ENCODE results near the gene CAPN10.

CAPN10 gene

GRCh38 chr2:240615820-240616547 lies 29.4 kb downstream of the CAPN10 start:
- TF ChIP-seq NFIC (IDR thresholded peaks at IDR 0.05) = no peak; the same call in 1 of the 2 replicates
- TF ChIP-seq CEBPB (IDR thresholded peaks at IDR 0.05) = no peak
- no peak for TF ChIP-seq TEAD4 (IDR thresholded peaks at IDR 0.05)
- TF ChIP-seq MAX (IDR thresholded peaks at IDR 0.05) = no peak
- TF ChIP-seq FOXM1 (IDR thresholded peaks at IDR 0.05; ENCODE audit: borderline replicate concordance, low read depth) = no peak
- TF ChIP-seq USF1 (IDR thresholded peaks at IDR 0.05) = no peak
- no peak for TF ChIP-seq ZBTB7A (IDR thresholded peaks at IDR 0.05; ENCODE audit: low read depth)
- no peak for TF ChIP-seq EGR1 (IDR thresholded peaks at IDR 0.05)
- TF ChIP-seq YY1 (IDR thresholded peaks at IDR 0.05; ENCODE audit: low read depth) = no peak
- TF ChIP-seq TAF1 (IDR thresholded peaks at IDR 0.05; ENCODE audit: low read depth) = no peak
- no peak for TF ChIP-seq RAD21 (IDR thresholded peaks at IDR 0.05; ENCODE audit: low read depth)
- no peak for TF ChIP-seq EP300 (IDR thresholded peaks at IDR 0.05; ENCODE audit: borderline replicate concordance)
- TF ChIP-seq CREB1 (IDR thresholded peaks at IDR 0.05; ENCODE audit: low read depth) = no peak
- TF ChIP-seq TCF12 (IDR thresholded peaks at IDR 0.05; ENCODE audit: low read depth) = no peak
- TF ChIP-seq REST (IDR thresholded peaks at IDR 0.05; ENCODE audit: low read depth) = no peak

- TF ChIP-seq USF1 (IDR thresholded peaks at IDR 0.05) (no peak), TCF12 (IDR thresholded peaks at IDR 0.05; ENCODE audit: low read depth) (no peak), ZBTB7A (IDR thresholded peaks at IDR 0.05; ENCODE audit: low read depth) (no peak), EGR1 (IDR thresholded peaks at IDR 0.05) (no peak), TAF1 (IDR thresholded peaks at IDR 0.05; ENCODE audit: low read depth) (no peak), RAD21 (IDR thresholded peaks at IDR 0.05; ENCODE audit: low read depth) (no peak), TEAD4 (IDR thresholded peaks at IDR 0.05) (no peak), EP300 (IDR thresholded peaks at IDR 0.05; ENCODE audit: borderline replicate concordance) (no peak), NFIC (IDR thresholded peaks at IDR 0.05) (no peak), FOXM1 (IDR thresholded peaks at IDR 0.05; ENCODE audit: borderline replicate concordance, low read depth) (no peak), REST (IDR thresholded peaks at IDR 0.05; ENCODE audit: low read depth) (no peak), YY1 (IDR thresholded peaks at IDR 0.05; ENCODE audit: low read depth) (no peak), CEBPB (IDR thresholded peaks at IDR 0.05) (no peak), CREB1 (IDR thresholded peaks at IDR 0.05; ENCODE audit: low read depth) (no peak), MAX (IDR thresholded peaks at IDR 0.05) (no peak)
Observed at GRCh38 chr2:240618776-240619175, 32.2 kb downstream of the CAPN10 start.

- no peak for TF ChIP-seq REST (IDR thresholded peaks at IDR 0.05; ENCODE audit: low read depth)
- no peak for TF ChIP-seq MAX (IDR thresholded peaks at IDR 0.05)
- no peak for TF ChIP-seq CREB1 (IDR thresholded peaks at IDR 0.05; ENCODE audit: low read depth)
- TF ChIP-seq CEBPB (IDR thresholded peaks at IDR 0.05) = no peak
- TF ChIP-seq YY1 (IDR thresholded peaks at IDR 0.05; ENCODE audit: low read depth) = no peak
- TF ChIP-seq USF1 (IDR thresholded peaks at IDR 0.05) = no peak
- TF ChIP-seq RAD21 (IDR thresholded peaks at IDR 0.05; ENCODE audit: low read depth) = no peak
- no peak for TF ChIP-seq EGR1 (IDR thresholded peaks at IDR 0.05)
- no peak for TF ChIP-seq TEAD4 (IDR thresholded peaks at IDR 0.05)
- no peak for TF ChIP-seq TAF1 (IDR thresholded peaks at IDR 0.05; ENCODE audit: low read depth)
- TF ChIP-seq ZBTB7A (IDR thresholded peaks at IDR 0.05; ENCODE audit: low read depth) = no peak
- no peak for TF ChIP-seq EP300 (IDR thresholded peaks at IDR 0.05; ENCODE audit: borderline replicate concordance)
- TF ChIP-seq FOXM1 (IDR thresholded peaks at IDR 0.05; ENCODE audit: borderline replicate concordance, low read depth) = no peak
- no peak for TF ChIP-seq TCF12 (IDR thresholded peaks at IDR 0.05; ENCODE audit: low read depth)
- TF ChIP-seq NFIC (IDR thresholded peaks at IDR 0.05) = no peak
Observed at GRCh38 chr2:240619506-240620148, 33.1 kb downstream of the CAPN10 start.

Measured in Ishikawa (cell line).